Endodermal cell (in vitro differentiated cells): Measurements from ENCODE around the gene PCDHGB7. TPM values are rescaled to one million over a fixed set of nuclear protein-coding genes. Genes with fewer than 3 reads are reported as not detected.
"Not testable (repeated sequence)": the region's sequence is repeated elsewhere in the genome, so short reads cannot be mapped to it uniquely, and the experiment has no call there.

Source experiments
- DNase-seq: peaks from one replicate; pipeline ENCODE4 v3.0.0-alpha.2; 2017
- H3K27ac ChIP-seq: 2 replicates; pipeline ENCODE4 v1.5.1; 2013; ENCODE audit warnings: mild to moderate bottlenecking, low read depth, low read length, moderate library complexity
- H3K27me3 ChIP-seq: 2 replicates; pipeline ENCODE4 v1.6.1; 2013; ENCODE audit warnings: mild to moderate bottlenecking, low read length, moderate library complexity; ENCODE audit not compliant: insufficient read depth, control insufficient read depth, poor library complexity, severe bottlenecking
- H3K36me3 ChIP-seq: 2 replicates; pipeline ENCODE4 v1.7.0; 2013; ENCODE audit warnings: mild to moderate bottlenecking, low read length, moderate library complexity; ENCODE audit not compliant: control insufficient read depth, insufficient read depth
- H3K4me1 ChIP-seq: one replicate; pipeline ENCODE4 v1.7.0; 2013; ENCODE audit warnings: low read length; ENCODE audit not compliant: control insufficient read depth, insufficient read depth
- H3K4me3 ChIP-seq: 2 replicates; pipeline ENCODE4 v1.5.1; 2013; ENCODE audit warnings: mild to moderate bottlenecking, low read length, moderate library complexity
- H3K9ac ChIP-seq: 2 replicates; pipeline ENCODE4 v1.6.1; 2013; ENCODE audit warnings: mild to moderate bottlenecking, low read length, moderate library complexity; ENCODE audit not compliant: poor library complexity, severe bottlenecking; ENCODE audit errors: extremely low read depth
- H3K9me3 ChIP-seq: 2 replicates; pipeline ENCODE4 v1.6.1; 2013; ENCODE audit warnings: mild to moderate bottlenecking, low read length, moderate library complexity; ENCODE audit not compliant: control insufficient read depth
- H3K27ac Mint-ChIP-seq: 2 replicates; pipeline ENCODE4 v1.8.0; 2020; ENCODE audit warnings: mixed read lengths
- H3K27me3 Mint-ChIP-seq: 2 replicates; pipeline ENCODE4 v1.8.0; 2021; ENCODE audit warnings: mild to moderate bottlenecking, mixed read lengths; ENCODE audit not compliant: insufficient read depth
- H3K36me3 Mint-ChIP-seq: 2 replicates; pipeline ENCODE4 v1.8.0; 2020; ENCODE audit warnings: low read depth, mixed read lengths
- H3K4me1 Mint-ChIP-seq: 2 replicates; pipeline ENCODE4 v1.8.0; 2020; ENCODE audit warnings: mixed read lengths
- H3K4me3 Mint-ChIP-seq: 2 replicates; pipeline ENCODE4 v1.8.0; 2020; ENCODE audit warnings: mild to moderate bottlenecking, moderate library complexity, mixed read lengths
- H3K9me3 Mint-ChIP-seq: 2 replicates; pipeline ENCODE4 v1.8.0; 2020; ENCODE audit warnings: mild to moderate bottlenecking, mixed read lengths
- CTCF ChIP-seq: fragments of 200-600 bp; sonication (generic); conservative IDR thresholded peaks from 2 replicates; pipeline ENCODE4 v1.5.0; 2021; ENCODE audit warnings: antibody characterized with exemption, mild to moderate bottlenecking
- WGBS, 2 experiments: methylation state at CpG; one replicate each; pipeline versions ENCODE4 v1.1.5 to v1.1.7; 2013; ENCODE audit warnings: missing lambda C conversion rate in 2 of 2, mixed read lengths in 1 of 2; ENCODE audit not compliant: insufficient coverage in 1 of 2, insufficient read length in 1 of 2; 5-methylcytosine and 5-hydroxymethylcytosine counted together
- total RNA-seq, 2 donors: library from RNA; stranded (reverse); fragmentation: NEBNext Ultra II Directional in 1 of 2; extraction: Animal tissue kit (Norgen Biotek cat#: 25700) in 1 of 2; gene quantifications; 2 replicates in 1 of 2; 3 replicates in 1 of 2; pipeline ENCODE4 v1.2.1, GENCODE V29; 2021

PCDHGB7 gene
- total RNA-seq, 2 donors from 2014 or later = 15.3 to 19.3 TPM

GRCh38 chr5:141384471-141385267 is 32.8 kb upstream of the PCDHGB7 start:
- H3K9me3 Mint-ChIP-seq = peaks cover 59% of the 10 kb centered on the region
- H3K27ac Mint-ChIP-seq = no peak overlapping the region
- Histone ChIP-seq H3K4me3 (no peak overlapping the region), H3K27ac (no peak overlapping the region), H3K27me3 (no peaks in the 10 kb centered on the region), H3K4me1 (no peaks in the 10 kb centered on the region), H3K9me3 (peaks cover 44% of the 10 kb centered on the region), H3K9ac (no peak overlapping the region), H3K36me3 (no peaks in the 10 kb centered on the region)
- no peak overlapping the region for H3K4me3 Mint-ChIP-seq
- no peak for TF ChIP-seq CTCF
- H3K4me1 Mint-ChIP-seq = no peaks in the 10 kb centered on the region
- H3K27me3 Mint-ChIP-seq = peaks cover 11% of the 10 kb centered on the region
- DNase-seq = no peak
- 92 to 94% methylated on average over 36 to 43 of the region's 43 CpGs for WGBS, 2 experiments
- H3K36me3 Mint-ChIP-seq = peaks cover 35% of the 10 kb centered on the region

- peaks cover 68% of the 10 kb centered on the region for H3K9me3 ChIP-seq
Measured at GRCh38 chr5:141387557-141388311, 29.7 kb upstream of the PCDHGB7 start, which contains the start of gene PCDHGB4. Gene PCDHGB4, plus strand, starts transcription at chr5:141387698. Its CDS starts 187 bp downstream, at chr5:141387885.

GRCh38 chr5:141388661-141389060 is 28.8 kb upstream of the PCDHGB7 start:
- H3K36me3 Mint-ChIP-seq = peaks cover 51% of the 10 kb centered on the region
- Histone ChIP-seq H3K27ac (no peak overlapping the region), H3K9me3 (peaks cover 65% of the 10 kb centered on the region), H3K4me3 (peak overlapping the region; percentile 35), H3K4me1 (no peaks in the 10 kb centered on the region), H3K27me3 (no peaks in the 10 kb centered on the region), H3K9ac (no peak overlapping the region), H3K36me3 (no peaks in the 10 kb centered on the region)
- no peak for DNase-seq
- peaks cover 76% of the 10 kb centered on the region for H3K9me3 Mint-ChIP-seq
- WGBS, 2 experiments = 92 to 95% methylated on average over 5 to 10 of the region's 10 CpGs
- H3K27ac Mint-ChIP-seq = no peak overlapping the region
- H3K27me3 Mint-ChIP-seq = peaks cover 11% of the 10 kb centered on the region
- TF ChIP-seq CTCF = no peak
- no peaks in the 10 kb centered on the region for H3K4me1 Mint-ChIP-seq
- H3K4me3 Mint-ChIP-seq = peak overlapping the region; percentile 77

More at GRCh38 chr5:141387557-141388311, 29.7 kb upstream of the PCDHGB7 start, which contains the start of gene PCDHGB4:
- peak; percentile 88 for DNase-seq
- H3K9ac ChIP-seq, H3K4me1 Mint-ChIP-seq, H3K4me1 ChIP-seq, H3K27ac ChIP-seq, H3K27me3 ChIP-seq, H3K36me3 ChIP-seq: not testable (repeated sequence)
- peak within 1 kb of the TSS; percentile 77 for H3K4me3 Mint-ChIP-seq
- WGBS, 2 experiments = 73% methylated on average over 5 to 18 of the region's 40 CpGs
- peaks cover 11% of the 10 kb centered on the region for H3K27me3 Mint-ChIP-seq
- H3K27ac Mint-ChIP-seq = peak within 1 kb of the TSS; percentile 64
- peaks cover 51% of the 10 kb centered on the region for H3K36me3 Mint-ChIP-seq
- H3K4me3 ChIP-seq = peak within 1 kb of the TSS; percentile 35
- peaks cover 76% of the 10 kb centered on the region for H3K9me3 Mint-ChIP-seq
- TF ChIP-seq CTCF = peak; percentile 86
